K562 (cell line): ENCODE measurements around the gene BAHD1.

Experiments used
- GATA2 ChIP-seq: sonication (generic); formaldehyde crosslinking; IDR thresholded peaks from 2 replicates; pipeline ENCODE4 v1.4.0; 2020; ENCODE audit warnings: mild to moderate bottlenecking, missing genetic modification reagents
- GTF2F1 ChIP-seq: IDR thresholded peaks from 2 replicates; pipeline ENCODE4 v1.6.1; 2011; ENCODE audit warnings: low read depth, low read length, improper control_type of control experiment
- HNRNPH1 ChIP-seq: fragments of 200-400 bp; formaldehyde crosslinking; optimal IDR thresholded peaks from 2 replicates; pipeline ENCODE3; 2017; ENCODE audit warnings: low read depth, mild to moderate bottlenecking, low read length, moderate library complexity
- NRF1 ChIP-seq, 2 experiments: fragments of 450-650 bp; IDR thresholded peaks in 1 of 2; conservative IDR thresholded peaks in 1 of 2; 2 replicates each; pipeline ENCODE4 v1.6.1; 2014; ENCODE audit warnings: mild to moderate bottlenecking in 2 of 2
- RBBP5 ChIP-seq: fragments of 200-600 bp; sonication (generic); IDR thresholded peaks from 2 replicates; pipeline ENCODE4 v1.6.1; 2012; ENCODE audit warnings: borderline replicate concordance, mild to moderate bottlenecking, low read length, control low read depth, inconsistent platforms; ENCODE audit not compliant: insufficient read depth, poor library complexity, severe bottlenecking
- STAT5A ChIP-seq: IDR thresholded peaks from 2 replicates; pipeline ENCODE4 v1.6.1; 2012; ENCODE audit warnings: low read length, inconsistent platforms, borderline replicate concordance
- TF ChIP-seq, protein P1 (sequence below), 3 experiments: IDR thresholded peaks in 2 of 3; conservative IDR thresholded peaks in 1 of 3; 2 replicates each; pipeline ENCODE4 v1.5.1; 2011 to 2012; ENCODE audit warnings: low read length in 3 of 3, mild to moderate bottlenecking in 3 of 3, control low read depth in 2 of 3, improper control_type of control experiment in 1 of 3, inconsistent platforms in 1 of 3, low read depth in 1 of 3, mixed read lengths in 1 of 3, moderate library complexity in 1 of 3; ENCODE audit not compliant: insufficient read depth in 2 of 3
- TF ChIP-seq, protein P2 (sequence below): sonication (generic); formaldehyde crosslinking; IDR thresholded peaks from 2 replicates; pipeline ENCODE4 v1.8.0; 2022; ENCODE audit warnings: missing genetic modification reagents, mild to moderate bottlenecking, borderline replicate concordance
- TF ChIP-seq, protein P3 (sequence below), 2 experiments: fragments of 450-650 bp; formaldehyde crosslinking in 1 of 2; IDR thresholded peaks; 2 replicates each; pipeline versions ENCODE4 v1.4.0 to v1.6.1; 2014 to 2020; ENCODE audit warnings: mild to moderate bottlenecking in 2 of 2, borderline replicate concordance in 1 of 2, low read depth in 1 of 2

DNA sequence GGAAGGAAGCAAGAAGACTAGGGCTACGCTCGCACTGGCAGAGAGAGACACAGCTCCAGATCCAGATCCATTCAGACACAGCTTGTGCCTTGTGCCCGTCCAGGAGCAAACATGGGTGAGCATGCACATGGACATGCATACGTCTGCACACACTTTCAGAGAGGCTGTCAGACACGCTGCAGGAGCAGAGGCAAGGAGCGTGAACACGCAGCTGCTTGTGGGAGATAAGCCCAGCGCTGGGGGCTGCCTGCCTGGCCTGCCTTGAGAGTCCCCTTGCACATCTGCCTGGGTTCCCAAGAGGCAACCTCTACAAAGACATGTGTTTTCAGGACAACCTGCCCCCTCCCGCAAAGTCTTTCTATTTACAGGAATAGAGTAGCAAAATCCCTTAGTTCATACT is 13.6 kb upstream of the BAHD1 start:
- TF ChIP-seq, protein P1, sequence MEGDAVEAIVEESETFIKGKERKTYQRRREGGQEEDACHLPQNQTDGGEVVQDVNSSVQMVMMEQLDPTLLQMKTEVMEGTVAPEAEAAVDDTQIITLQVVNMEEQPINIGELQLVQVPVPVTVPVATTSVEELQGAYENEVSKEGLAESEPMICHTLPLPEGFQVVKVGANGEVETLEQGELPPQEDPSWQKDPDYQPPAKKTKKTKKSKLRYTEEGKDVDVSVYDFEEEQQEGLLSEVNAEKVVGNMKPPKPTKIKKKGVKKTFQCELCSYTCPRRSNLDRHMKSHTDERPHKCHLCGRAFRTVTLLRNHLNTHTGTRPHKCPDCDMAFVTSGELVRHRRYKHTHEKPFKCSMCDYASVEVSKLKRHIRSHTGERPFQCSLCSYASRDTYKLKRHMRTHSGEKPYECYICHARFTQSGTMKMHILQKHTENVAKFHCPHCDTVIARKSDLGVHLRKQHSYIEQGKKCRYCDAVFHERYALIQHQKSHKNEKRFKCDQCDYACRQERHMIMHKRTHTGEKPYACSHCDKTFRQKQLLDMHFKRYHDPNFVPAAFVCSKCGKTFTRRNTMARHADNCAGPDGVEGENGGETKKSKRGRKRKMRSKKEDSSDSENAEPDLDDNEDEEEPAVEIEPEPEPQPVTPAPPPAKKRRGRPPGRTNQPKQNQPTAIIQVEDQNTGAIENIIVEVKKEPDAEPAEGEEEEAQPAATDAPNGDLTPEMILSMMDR (IDR thresholded peaks at IDR 0.05 in 2 of 3, conservative IDR thresholded peaks at IDR 0.05 in 1 of 3; ENCODE audit: insufficient read depth in 2 of 3, low read depth in 1 of 3, low read length in 3 of 3): no peak
- TF ChIP-seq HNRNPH1 (no peak), NRF1 (conservative IDR thresholded peaks at IDR 0.05 in 1 of 2, IDR thresholded peaks at IDR 0.05 in 1 of 2) (peak; percentile 67 to 75), STAT5A (peak; percentile 67), GATA2 (CRISPR knock-in tag) (peak; percentile 77), RBBP5 (no peak), GTF2F1 (no peak)
- TF ChIP-seq, protein P2, sequence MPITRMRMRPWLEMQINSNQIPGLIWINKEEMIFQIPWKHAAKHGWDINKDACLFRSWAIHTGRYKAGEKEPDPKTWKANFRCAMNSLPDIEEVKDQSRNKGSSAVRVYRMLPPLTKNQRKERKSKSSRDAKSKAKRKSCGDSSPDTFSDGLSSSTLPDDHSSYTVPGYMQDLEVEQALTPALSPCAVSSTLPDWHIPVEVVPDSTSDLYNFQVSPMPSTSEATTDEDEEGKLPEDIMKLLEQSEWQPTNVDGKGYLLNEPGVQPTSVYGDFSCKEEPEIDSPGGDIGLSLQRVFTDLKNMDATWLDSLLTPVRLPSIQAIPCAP (CRISPR knock-in tag): no peak
- TF ChIP-seq, protein P3, sequence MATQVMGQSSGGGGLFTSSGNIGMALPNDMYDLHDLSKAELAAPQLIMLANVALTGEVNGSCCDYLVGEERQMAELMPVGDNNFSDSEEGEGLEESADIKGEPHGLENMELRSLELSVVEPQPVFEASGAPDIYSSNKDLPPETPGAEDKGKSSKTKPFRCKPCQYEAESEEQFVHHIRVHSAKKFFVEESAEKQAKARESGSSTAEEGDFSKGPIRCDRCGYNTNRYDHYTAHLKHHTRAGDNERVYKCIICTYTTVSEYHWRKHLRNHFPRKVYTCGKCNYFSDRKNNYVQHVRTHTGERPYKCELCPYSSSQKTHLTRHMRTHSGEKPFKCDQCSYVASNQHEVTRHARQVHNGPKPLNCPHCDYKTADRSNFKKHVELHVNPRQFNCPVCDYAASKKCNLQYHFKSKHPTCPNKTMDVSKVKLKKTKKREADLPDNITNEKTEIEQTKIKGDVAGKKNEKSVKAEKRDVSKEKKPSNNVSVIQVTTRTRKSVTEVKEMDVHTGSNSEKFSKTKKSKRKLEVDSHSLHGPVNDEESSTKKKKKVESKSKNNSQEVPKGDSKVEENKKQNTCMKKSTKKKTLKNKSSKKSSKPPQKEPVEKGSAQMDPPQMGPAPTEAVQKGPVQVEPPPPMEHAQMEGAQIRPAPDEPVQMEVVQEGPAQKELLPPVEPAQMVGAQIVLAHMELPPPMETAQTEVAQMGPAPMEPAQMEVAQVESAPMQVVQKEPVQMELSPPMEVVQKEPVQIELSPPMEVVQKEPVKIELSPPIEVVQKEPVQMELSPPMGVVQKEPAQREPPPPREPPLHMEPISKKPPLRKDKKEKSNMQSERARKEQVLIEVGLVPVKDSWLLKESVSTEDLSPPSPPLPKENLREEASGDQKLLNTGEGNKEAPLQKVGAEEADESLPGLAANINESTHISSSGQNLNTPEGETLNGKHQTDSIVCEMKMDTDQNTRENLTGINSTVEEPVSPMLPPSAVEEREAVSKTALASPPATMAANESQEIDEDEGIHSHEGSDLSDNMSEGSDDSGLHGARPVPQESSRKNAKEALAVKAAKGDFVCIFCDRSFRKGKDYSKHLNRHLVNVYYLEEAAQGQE (IDR thresholded peaks at IDR 0.05; ENCODE audit: borderline replicate concordance): no peak
- TF ChIP-seq, protein P3 (CRISPR knock-in tag; IDR thresholded peaks at IDR 0.05; ENCODE audit: low read depth): no peak
